ENCODE data around the gene HOXA1. TPM values are rescaled to one million over a fixed set of nuclear protein-coding genes. Genes with fewer than 3 reads are reported as not detected.

Gene HOXA1
- total RNA-seq, 1 donor from 2014 or later: 0.77 TPM

GRCh38 chr7:27126596-27127327 lies 31.0 kb upstream of the HOXA1 start:
- Histone ChIP-seq H3K27ac (peak overlapping the region; percentile 92), H3K4me1 (peaks cover 39% of the 10 kb centered on the region)
- intact Hi-C loops (cut with DNase I): no loop called here

GRCh38 chr7:27125986-27126394 lies 30.2 kb upstream of the HOXA1 start:
- no peaks in the 10 kb centered on the region for H3K36me3 ChIP-seq
- peak overlapping the region; percentile 1 for H3K4me3 ChIP-seq
- no peaks in the 10 kb centered on the region for H3K9me3 ChIP-seq
- peaks cover 31% of the 10 kb centered on the region for H3K4me1 ChIP-seq
- TF ChIP-seq, protein P1, sequence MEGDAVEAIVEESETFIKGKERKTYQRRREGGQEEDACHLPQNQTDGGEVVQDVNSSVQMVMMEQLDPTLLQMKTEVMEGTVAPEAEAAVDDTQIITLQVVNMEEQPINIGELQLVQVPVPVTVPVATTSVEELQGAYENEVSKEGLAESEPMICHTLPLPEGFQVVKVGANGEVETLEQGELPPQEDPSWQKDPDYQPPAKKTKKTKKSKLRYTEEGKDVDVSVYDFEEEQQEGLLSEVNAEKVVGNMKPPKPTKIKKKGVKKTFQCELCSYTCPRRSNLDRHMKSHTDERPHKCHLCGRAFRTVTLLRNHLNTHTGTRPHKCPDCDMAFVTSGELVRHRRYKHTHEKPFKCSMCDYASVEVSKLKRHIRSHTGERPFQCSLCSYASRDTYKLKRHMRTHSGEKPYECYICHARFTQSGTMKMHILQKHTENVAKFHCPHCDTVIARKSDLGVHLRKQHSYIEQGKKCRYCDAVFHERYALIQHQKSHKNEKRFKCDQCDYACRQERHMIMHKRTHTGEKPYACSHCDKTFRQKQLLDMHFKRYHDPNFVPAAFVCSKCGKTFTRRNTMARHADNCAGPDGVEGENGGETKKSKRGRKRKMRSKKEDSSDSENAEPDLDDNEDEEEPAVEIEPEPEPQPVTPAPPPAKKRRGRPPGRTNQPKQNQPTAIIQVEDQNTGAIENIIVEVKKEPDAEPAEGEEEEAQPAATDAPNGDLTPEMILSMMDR (IDR thresholded peaks at IDR 0.05): no peak
- DNase-seq (no peak), ATAC-seq (no peak)
- intact Hi-C loops (cut with DNase I): no loop called here
- H3K27me3 ChIP-seq (ENCODE audit: low read depth): peaks cover 38% of the 10 kb centered on the region
- H3K27ac ChIP-seq: peak overlapping the region; percentile 92

More at GRCh38 chr7:27126596-27127327, 31.0 kb upstream of the HOXA1 start:
- ATAC-seq: no peak
- H3K27me3 ChIP-seq (ENCODE audit: low read depth): peaks cover 39% of the 10 kb centered on the region
- no peak for DNase-seq
- no peaks in the 10 kb centered on the region for H3K9me3 ChIP-seq
- TF ChIP-seq, protein P1 (IDR thresholded peaks at IDR 0.05): no peak
- H3K4me3 ChIP-seq: peak overlapping the region; percentile 69
- no peaks in the 10 kb centered on the region for H3K36me3 ChIP-seq

DNA sequence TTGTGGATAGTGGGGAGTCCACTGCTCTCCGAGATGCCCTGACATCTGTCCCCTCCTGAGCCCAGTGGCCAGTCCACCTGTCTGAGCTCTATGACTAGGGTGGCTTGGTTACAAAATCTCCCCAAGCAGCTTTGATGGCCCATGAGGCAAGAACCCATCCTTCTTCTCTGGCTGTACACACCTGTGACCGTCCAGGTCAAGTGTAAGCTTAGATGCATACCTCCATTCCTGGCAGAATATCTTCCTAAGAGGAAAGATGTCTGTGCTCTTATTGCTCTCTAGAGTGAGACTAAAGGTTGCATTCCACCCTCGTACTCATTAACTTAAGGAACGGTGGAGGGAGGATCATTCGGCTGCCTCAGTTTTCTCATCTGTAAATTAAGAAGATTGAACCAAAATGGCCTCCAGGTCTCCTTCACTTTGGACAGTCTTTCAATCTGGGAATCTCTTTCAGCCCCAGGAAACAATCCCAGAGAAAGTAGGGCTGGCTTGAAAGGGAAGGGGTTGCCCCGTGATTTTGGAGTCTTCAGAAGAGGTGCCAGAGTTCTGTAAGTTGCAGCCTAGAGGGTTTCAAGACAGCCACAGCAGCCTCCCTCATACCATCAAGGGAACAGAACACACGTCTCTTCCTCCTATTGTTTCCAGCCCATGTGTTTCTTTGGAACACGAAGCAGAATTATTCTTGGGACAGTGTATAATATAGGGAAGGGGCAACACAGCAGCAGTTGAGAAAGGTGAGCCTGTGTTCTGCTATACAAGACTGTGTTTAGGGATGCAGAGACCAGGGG lies 29.3 kb upstream of the HOXA1 start:
- H3K4me1 ChIP-seq: peaks cover 37% of the 10 kb centered on the region
- peak overlapping the region; percentile 92 for H3K27ac ChIP-seq
- peak overlapping the region; percentile 51 for H3K4me3 ChIP-seq
- H3K36me3 ChIP-seq: no peaks in the 10 kb centered on the region
- ATAC-seq (no peak), DNase-seq (no peak)
- no peaks in the 10 kb centered on the region for H3K9me3 ChIP-seq
- peaks cover 31% of the 10 kb centered on the region for H3K27me3 ChIP-seq (ENCODE audit: low read depth)
- intact Hi-C loops (cut with DNase I): no loop called here
- TF ChIP-seq, protein P1 (IDR thresholded peaks at IDR 0.05): no peak

DNA sequence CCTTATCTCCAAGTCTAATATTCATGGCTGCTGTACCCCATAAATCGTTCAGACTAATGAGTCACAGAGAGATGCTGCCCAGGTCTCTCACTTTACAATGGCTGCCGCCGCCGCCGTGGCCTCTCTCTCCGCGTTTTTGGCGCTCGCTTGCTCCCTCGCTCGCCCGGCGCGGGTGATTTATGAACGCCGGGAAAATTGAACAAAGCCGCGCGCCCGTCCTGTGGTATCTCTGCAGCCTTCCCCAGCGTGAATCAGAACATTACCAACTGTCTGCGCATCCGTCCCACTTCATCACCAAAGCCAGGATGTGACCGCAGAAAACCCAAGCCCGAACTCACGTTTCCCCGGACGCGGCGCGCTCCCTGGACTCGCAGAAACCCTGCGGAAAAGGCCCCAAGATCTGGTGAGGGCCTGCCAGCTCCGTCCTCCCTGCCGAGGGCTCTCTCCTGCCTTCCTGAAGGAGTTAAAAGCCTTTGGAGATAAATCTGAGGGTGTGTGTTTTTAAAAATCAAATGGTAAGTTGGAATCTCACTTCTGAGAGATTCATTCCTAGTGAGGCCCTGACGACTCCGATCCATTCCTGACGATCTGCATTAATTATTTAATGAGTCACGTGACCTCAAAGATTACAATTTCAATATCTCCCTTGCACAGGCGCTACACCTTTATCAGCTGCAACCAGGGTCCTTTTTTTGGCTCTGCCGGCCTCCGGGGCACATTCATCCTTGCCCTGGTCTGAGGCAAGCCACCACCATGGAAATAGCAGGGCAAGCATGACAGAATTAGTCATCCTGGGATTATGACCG lies 28.5 kb upstream of the HOXA1 start:
- ATAC-seq: peak; percentile 16 to 32
- H3K27ac ChIP-seq: peak overlapping the region; percentile 92
- intact Hi-C loops (cut with DNase I): no loop called here

More for the DNA sequence above, 28.5 kb upstream of the HOXA1 start:
- TF ChIP-seq, protein P1 (IDR thresholded peaks at IDR 0.05): no peak
- Histone ChIP-seq H3K9me3 (no peaks in the 10 kb centered on the region), H3K27me3 (ENCODE audit: low read depth) (peaks cover 24% of the 10 kb centered on the region), H3K4me1 (peaks cover 45% of the 10 kb centered on the region), H3K36me3 (no peaks in the 10 kb centered on the region), H3K4me3 (peak overlapping the region; percentile 51)
- DNase-seq: no peak
